Common myeloid progenitor, CD34-positive (primary cell): ENCODE results near the gene REEP3.
A peak's percentile ranks its signal among the peaks of the same experiment; 100 is the strongest.

ENCODE experiments used
- CTCF ChIA-PET: fragments of 350-600 bp; sonication (Branson Sonifier 250); formaldehyde crosslinking; loops from one replicate; lab custom pipeline; 2021; ENCODE audit warnings: antibody characterized with exemption; lab: Charles Lee
- POLR2A ChIA-PET: fragments of 350-600 bp; sonication (Branson Sonifier 250); formaldehyde crosslinking; loops from one replicate; lab custom pipeline; 2021; ENCODE audit warnings: antibody characterized with exemption; lab: Charles Lee
- DNase-seq, 3 donors: peaks; one replicate each; pipeline versions ENCODE4 v3.0.0 to v3.0.0-alpha.2; 2013
- H3K27ac ChIP-seq, 2 experiments: 1 replicate in 1 of 2; 2 replicates in 1 of 2; pipeline ENCODE4 v1.7.0; 2013; ENCODE audit warnings: inconsistent platforms in 2 of 2, low read length in 2 of 2, mild to moderate bottlenecking in 2 of 2, low read depth in 1 of 2, moderate library complexity in 1 of 2; ENCODE audit not compliant: severe bottlenecking in 2 of 2, insufficient read depth in 1 of 2, poor library complexity in 1 of 2
- H3K27me3 ChIP-seq, 5 experiments: replicated peaks in 2 of 5; 1 replicate in 3 of 5; 2 replicates in 2 of 5; pipeline versions ENCODE4 v1.6.1 to v1.7.0; 2013; ENCODE audit warnings: low read length in 4 of 5, mild to moderate bottlenecking in 2 of 5, moderate library complexity in 2 of 5, inconsistent platforms in 1 of 5; ENCODE audit not compliant: insufficient read depth in 5 of 5, control insufficient read depth in 4 of 5
- H3K36me3 ChIP-seq, 4 experiments: 1 replicate in 2 of 4; 2 replicates in 2 of 4; pipeline versions ENCODE4 v1.6.1 to v1.7.0; 2013; ENCODE audit warnings: low read length in 3 of 4, control low read depth in 1 of 4, mild to moderate bottlenecking in 1 of 4; ENCODE audit not compliant: control insufficient read depth in 4 of 4, insufficient read depth in 4 of 4
- H3K4me1 ChIP-seq, 4 experiments: 1 replicate in 3 of 4; 2 replicates in 1 of 4; pipeline versions ENCODE4 v1.6.1 to v1.7.1; 2013; ENCODE audit warnings: low read length in 3 of 4, mild to moderate bottlenecking in 3 of 4, control low read depth in 1 of 4, inconsistent platforms in 1 of 4, moderate library complexity in 1 of 4; ENCODE audit not compliant: control insufficient read depth in 4 of 4, insufficient read depth in 4 of 4; ENCODE audit errors: control extremely low read depth in 1 of 4
- H3K4me3 ChIP-seq, 7 experiments: 1 replicate in 4 of 7; 2 replicates in 3 of 7; pipeline versions ENCODE4 v1.5.1 to v1.7.0; 2013; ENCODE audit warnings: mild to moderate bottlenecking in 7 of 7, low read length in 6 of 7, moderate library complexity in 6 of 7, inconsistent platforms in 2 of 7, low read depth in 2 of 7, control low read depth in 1 of 7; ENCODE audit not compliant: insufficient read depth in 4 of 7, control insufficient read depth in 1 of 7; ENCODE audit errors: extremely low read depth in 1 of 7
- H3K9me3 ChIP-seq, 5 experiments: 1 replicate in 4 of 5; 2 replicates in 1 of 5; pipeline versions ENCODE4 v1.6.1 to v1.7.1; 2013; ENCODE audit warnings: low read length in 4 of 5, mild to moderate bottlenecking in 2 of 5, inconsistent platforms in 1 of 5, low read depth in 1 of 5, moderate library complexity in 1 of 5; ENCODE audit not compliant: control insufficient read depth in 4 of 5, insufficient read depth in 2 of 5; ENCODE audit errors: control extremely low read depth in 1 of 5
- WGBS: methylation state at CpG from one replicate; pipeline ENCODE4 v1.1.5; 2013; ENCODE audit not compliant: insufficient coverage; 5-methylcytosine and 5-hydroxymethylcytosine counted together

REEP3 gene

DNA sequence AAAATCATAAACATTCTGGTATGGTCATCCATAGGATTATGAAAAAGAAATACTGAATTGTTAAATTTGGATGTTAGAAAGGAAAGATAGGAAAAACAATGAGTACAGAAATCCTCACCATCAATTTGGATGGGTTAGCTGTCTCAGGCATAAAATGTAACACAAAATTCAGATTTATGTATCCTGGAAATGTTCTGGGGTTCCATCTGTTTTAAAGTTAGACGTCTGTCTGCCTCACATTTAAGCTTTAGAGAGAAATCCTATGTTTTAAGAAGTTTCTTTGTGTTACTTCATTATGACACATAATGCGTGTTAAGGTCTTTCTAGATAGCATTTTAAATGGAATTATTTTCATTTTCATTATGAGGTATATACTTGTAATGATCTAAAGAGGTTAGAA is 103.5 kb downstream of the REEP3 start:
- 100% methylated on average over 1 of the region's 2 CpGs for WGBS
- Histone ChIP-seq H3K27me3 (no peaks in the 10 kb centered on the region), H3K4me1 (peaks cover 11 to 27% (median 19%) of the 10 kb centered on the region in 4 experiments), H3K27ac (no peak overlapping the region), H3K9me3 (no peaks in the 10 kb centered on the region), H3K36me3 (peaks cover 0 to 3% (median 0%) of the 10 kb centered on the region in 4 experiments), H3K4me3 (no peak overlapping the region)
- CTCF ChIA-PET = no interaction called here
- DNase-seq = no peak
- POLR2A ChIA-PET = no interaction called here

DNA sequence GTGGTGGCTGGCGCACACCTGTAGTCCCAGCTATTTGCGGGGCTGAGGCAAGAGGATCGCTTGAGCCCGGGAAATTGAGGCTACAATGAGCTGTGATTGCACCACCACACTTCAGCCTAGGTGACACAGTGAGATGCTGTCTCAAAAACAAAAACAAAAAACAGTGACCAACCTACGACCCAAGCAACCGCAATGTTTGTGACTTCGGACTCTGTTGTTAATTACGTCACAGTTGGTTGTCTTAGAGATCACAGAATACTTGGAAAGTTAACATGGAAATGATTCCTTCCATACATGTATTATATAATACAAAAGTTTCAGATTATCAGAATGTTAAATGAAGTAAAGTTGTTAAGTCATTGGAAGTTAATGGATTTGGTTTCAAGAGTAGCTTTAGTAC is 106.2 kb downstream of the REEP3 start:
- Histone ChIP-seq H3K27ac (no peak overlapping the region), H3K4me1 (peaks cover 12 to 44% (median 33%) of the 10 kb centered on the region in 4 experiments), H3K4me3 (no peak overlapping the region), H3K36me3 (no peaks in the 10 kb centered on the region), H3K9me3 (no peaks in the 10 kb centered on the region), H3K27me3 (peaks cover 0 to 6% (median 4%) of the 10 kb centered on the region in 5 experiments)
- DNase-seq = no peak
- ChIA-PET POLR2A (no interaction called here), CTCF (interaction anchor here (1.1 to 6.9 kb wide), 8 partner anchors 91 to 461 kb away, joined by 3 to 69 read pairs (median 18); no protein-coding TSS in a partner anchor)
- 91% methylated on average over 4 of the region's 8 CpGs for WGBS

DNA sequence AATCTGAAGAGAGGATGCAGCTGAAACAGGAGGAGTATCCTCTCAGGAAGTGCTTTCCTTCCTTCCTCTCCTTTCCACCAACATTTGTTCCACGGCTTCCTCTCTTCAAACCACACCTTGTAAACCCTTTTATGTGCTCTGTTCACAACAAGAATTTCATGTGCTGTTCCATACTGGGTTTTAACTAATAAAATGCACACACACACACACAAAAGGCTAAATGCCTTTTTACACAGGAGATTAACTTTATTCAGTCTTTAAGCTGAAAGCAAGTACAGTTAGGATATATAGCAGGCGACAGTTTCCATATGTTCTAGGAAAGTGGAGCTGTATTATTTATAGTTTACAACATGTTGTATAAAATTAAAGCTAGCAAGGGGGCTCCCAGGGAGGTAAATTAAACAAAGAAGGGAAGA is 106.7 kb downstream of the REEP3 start:
- no CpG with 5 or more reads among the region's 2 CpGs for WGBS
- DNase-seq = peak in 2 of 3 donors; percentile 6 to 15
- H3K9me3 ChIP-seq = no peaks in the 10 kb centered on the region
- H3K36me3 ChIP-seq = no peaks in the 10 kb centered on the region
- H3K4me1 ChIP-seq = peaks cover 12 to 44% (median 33%) of the 10 kb centered on the region in 4 experiments
- ChIA-PET POLR2A (interaction anchor here (0.6 kb wide), 1 partner anchor 512 kb away, joined by 3 read pairs; no protein-coding TSS in a partner anchor), CTCF (interaction anchor here (1.1 to 6.9 kb wide), 12 partner anchors 84 to 461 kb away, joined by 3 to 69 read pairs (median 10); no protein-coding TSS in a partner anchor)
- H3K4me3 ChIP-seq = peak overlapping the region in 1 of 7 experiments; percentile 46
- H3K27me3 ChIP-seq = peaks cover 0 to 6% (median 4%) of the 10 kb centered on the region in 5 experiments
- H3K27ac ChIP-seq = no peak overlapping the region

DNA sequence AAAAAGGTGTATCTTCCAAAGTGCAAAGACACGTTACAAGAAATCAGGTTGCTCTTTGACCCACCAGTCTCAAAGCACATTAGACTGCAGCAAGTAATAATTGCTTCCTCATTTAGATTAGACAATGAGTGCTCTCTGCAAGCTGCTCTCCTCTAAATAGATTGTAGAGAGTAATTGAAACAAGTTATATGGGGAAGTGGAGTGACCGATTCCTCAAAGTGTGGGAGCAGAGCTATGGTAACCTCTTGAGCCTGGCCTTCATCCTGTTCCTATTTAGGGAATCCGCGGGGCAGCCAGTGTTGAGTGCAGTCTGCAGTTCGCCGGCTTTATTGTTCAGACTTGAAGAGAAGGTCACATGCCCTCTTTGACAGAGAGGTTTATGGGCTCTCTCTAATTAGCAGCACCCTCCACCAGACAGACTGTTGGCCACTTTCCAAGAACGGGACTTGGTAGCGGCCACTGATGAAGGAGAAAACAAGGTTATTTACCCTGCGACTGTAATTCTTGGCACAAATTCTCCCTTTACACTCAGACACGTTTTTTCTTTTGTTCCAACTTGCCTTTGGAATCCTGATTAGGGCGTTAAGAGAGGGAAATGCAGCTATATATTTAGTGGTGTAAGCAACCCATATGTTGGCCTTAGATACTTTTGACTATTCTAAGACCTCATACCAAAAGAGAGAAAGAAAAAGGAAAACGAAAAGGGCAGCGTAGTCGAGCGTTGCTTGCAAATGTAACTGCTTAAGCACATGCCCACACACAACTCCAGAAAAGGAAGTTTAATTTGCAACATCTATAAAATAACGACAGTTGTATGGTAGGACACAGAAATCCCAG is 107.5 kb downstream of the REEP3 start:
- CTCF ChIA-PET = interaction anchor here (0.8 to 6.9 kb wide), 25 partner anchors 13 to 470 kb away, joined by 3 to 69 read pairs (median 5); partner anchors contain the start of gene JMJD1C
- POLR2A ChIA-PET = interaction anchor here (0.6 to 1.3 kb wide), 4 partner anchors 106 to 513 kb away, joined by 3 to 4 read pairs (median 3); no protein-coding TSS in a partner anchor
- Histone ChIP-seq H3K36me3 (no peaks in the 10 kb centered on the region), H3K4me3 (peak overlapping the region in 6 of 7 experiments; percentile 66 to 92 (median 85)), H3K27ac (peak overlapping the region in 1 of 2 experiments; percentile 67), H3K4me1 (peaks cover 12 to 44% (median 33%) of the 10 kb centered on the region in 4 experiments), H3K9me3 (no peaks in the 10 kb centered on the region), H3K27me3 (peaks cover 0 to 6% (median 4%) of the 10 kb centered on the region in 5 experiments)
- 0% methylated on average over 7 of the region's 16 CpGs for WGBS
- peak; percentile 42 to 69 (median 58) for DNase-seq

DNA sequence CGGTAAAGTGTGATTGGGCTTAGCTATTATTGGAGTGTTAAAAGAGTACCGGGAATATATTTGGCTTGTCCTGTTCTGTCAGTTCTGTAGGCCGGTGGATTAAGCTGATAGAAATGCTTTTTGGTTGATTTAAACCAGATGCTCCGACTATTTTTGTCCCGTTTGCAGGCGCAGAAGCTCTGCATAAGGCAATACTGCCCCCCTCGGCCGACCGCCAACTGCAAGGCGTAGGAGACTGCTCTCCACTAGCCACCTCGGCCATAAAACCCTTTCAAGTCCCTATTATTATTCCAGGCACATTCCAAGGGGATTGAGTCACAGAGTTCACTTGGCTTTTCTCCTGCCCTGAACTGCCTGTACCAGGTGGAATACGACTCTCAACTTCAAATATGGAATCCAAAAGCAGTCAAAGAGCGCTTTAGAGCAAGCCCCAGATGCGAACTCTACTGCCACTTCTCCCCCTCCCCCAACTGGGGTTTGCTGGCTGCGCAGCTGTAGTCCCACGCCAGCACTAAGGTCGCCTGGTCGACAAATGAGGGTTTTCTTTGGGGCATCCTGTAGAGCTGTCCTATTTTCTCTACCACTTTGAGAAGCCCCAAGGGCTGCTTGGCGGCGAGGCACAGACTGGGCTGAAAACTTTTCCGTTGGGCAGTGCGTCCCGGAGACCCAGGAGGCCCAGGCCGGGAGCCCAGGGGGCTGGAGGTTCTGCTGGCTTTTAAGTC is 108.3 kb downstream of the REEP3 start:
- peak; percentile 80 to 91 (median 89) for DNase-seq
- Histone ChIP-seq H3K36me3 (no peaks in the 10 kb centered on the region), H3K4me1 (peaks cover 12 to 46% (median 33%) of the 10 kb centered on the region in 4 experiments), H3K9me3 (no peaks in the 10 kb centered on the region), H3K27me3 (peaks cover 0 to 6% (median 4%) of the 10 kb centered on the region in 5 experiments), H3K27ac (peak overlapping the region in 1 of 2 experiments; percentile 67), H3K4me3 (peak overlapping the region; percentile 62 to 92 (median 78))
- 0% methylated on average over 23 of the region's 24 CpGs for WGBS
- CTCF ChIA-PET = interaction anchor here (0.8 to 6.9 kb wide), 23 partner anchors 14 to 471 kb away, joined by 3 to 69 read pairs (median 7); partner anchors contain the start of gene JMJD1C
- POLR2A ChIA-PET = interaction anchor here (0.6 to 1.3 kb wide), 3 partner anchors 107 to 474 kb away, joined by 3 to 4 read pairs (median 3); no protein-coding TSS in a partner anchor

DNA sequence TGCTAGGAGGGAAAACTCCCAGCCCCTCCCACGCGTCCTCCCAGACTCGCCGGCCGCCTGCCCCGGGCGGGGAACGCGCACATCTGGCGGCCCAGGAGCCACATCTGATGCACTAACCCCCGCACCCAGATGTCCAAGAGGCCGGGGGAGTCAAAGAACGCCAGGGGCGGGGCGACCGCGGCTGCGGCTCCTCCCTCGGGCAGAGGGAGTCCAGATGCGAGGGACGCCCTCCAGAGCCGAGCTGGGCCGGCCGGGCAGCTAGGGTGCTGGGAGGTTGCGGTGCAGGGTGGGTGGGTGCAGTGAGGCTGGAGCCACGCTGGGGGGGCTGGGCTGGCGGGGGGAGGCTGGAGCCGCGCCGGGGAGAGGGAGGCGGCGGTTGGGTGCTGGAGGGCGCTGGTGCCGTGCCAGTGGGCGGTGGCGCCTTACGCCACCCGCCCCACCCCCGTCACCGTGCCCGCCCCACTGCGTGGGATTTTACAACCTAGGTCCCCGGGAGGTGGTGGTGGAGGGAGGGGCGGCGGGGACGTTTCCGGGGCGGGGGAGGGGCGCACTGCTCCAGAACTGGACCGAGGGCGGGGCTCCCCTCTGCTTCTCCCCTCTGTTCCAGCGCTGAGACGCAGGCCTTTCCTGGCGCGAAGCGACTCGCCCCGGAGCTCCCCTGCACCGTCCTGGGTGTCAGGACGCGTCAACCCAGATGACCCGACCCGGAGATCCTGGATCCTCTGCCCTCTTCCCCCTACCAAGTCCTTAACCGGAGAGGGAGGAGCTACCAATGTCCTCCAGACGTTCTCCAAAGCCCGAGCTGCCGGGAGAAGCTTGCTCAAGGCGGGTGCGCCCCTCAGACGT is 109.1 kb downstream of the REEP3 start:
- WGBS = 0% methylated on average over 42 of the region's 70 CpGs

More for the DNA sequence above, 109.1 kb downstream of the REEP3 start:
- peak overlapping the region in 1 of 2 experiments; percentile 70 for H3K27ac ChIP-seq
- POLR2A ChIA-PET = interaction anchor here (0.6 to 1.3 kb wide), 6 partner anchors 94 to 465 kb away, joined by 3 to 5 read pairs (median 3); no protein-coding TSS in a partner anchor
- DNase-seq = peak; percentile 50 to 70 (median 61)
- peaks cover 0 to 6% (median 4%) of the 10 kb centered on the region in 5 experiments for H3K27me3 ChIP-seq
- no peaks in the 10 kb centered on the region for H3K9me3 ChIP-seq
- H3K4me3 ChIP-seq = peak overlapping the region; percentile 62 to 92 (median 78)
- H3K36me3 ChIP-seq = no peaks in the 10 kb centered on the region
- CTCF ChIA-PET = interaction anchor here (1.0 to 6.9 kb wide), 16 partner anchors 12 to 466 kb away, joined by 3 to 69 read pairs (median 6); partner anchors contain the start of gene JMJD1C
- peaks cover 12 to 50% (median 33%) of the 10 kb centered on the region in 4 experiments for H3K4me1 ChIP-seq
